ENCODE results near the gene PPP4R1. TPM values are rescaled to one million over a fixed set of nuclear protein-coding genes. Genes with fewer than 3 reads are reported as not detected.

PPP4R1 gene
- total RNA-seq, 1 experiment from 2014 or later = 65.2 TPM

DNA sequence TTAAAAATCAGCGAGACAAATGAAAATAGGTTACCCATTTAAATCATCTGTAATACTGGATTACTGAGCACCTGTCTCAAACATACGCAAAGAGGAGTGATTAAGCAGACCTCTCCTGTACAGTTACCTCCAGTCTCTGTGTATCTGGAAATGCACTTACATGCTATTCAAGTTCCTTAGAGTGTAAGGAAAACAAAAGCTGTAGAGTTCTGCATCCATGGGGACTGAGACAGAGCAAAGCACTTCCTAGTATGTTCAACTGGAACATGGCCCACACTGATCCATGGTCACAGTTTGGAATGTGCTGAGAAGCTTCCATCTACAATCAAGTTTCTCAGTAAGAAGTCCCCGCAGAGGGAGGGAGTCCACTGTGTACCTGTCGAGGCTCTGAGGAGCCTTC lies 63.9 kb downstream of the PPP4R1 start:
- CTCF ChIA-PET = no interaction called here
- no TSS peak for BruUV-seq (replicated peaks)
- peaks cover 3% of the 10 kb centered on the region for H3K9me3 ChIP-seq (ENCODE audit: low read depth, low read length, poor library complexity, severe bottlenecking)
- H3K36me3 ChIP-seq (ENCODE audit: insufficient read depth, low read length, poor library complexity, severe bottlenecking) = peaks cover 62% of the 10 kb centered on the region
- TF ChIP-seq, protein P1, sequence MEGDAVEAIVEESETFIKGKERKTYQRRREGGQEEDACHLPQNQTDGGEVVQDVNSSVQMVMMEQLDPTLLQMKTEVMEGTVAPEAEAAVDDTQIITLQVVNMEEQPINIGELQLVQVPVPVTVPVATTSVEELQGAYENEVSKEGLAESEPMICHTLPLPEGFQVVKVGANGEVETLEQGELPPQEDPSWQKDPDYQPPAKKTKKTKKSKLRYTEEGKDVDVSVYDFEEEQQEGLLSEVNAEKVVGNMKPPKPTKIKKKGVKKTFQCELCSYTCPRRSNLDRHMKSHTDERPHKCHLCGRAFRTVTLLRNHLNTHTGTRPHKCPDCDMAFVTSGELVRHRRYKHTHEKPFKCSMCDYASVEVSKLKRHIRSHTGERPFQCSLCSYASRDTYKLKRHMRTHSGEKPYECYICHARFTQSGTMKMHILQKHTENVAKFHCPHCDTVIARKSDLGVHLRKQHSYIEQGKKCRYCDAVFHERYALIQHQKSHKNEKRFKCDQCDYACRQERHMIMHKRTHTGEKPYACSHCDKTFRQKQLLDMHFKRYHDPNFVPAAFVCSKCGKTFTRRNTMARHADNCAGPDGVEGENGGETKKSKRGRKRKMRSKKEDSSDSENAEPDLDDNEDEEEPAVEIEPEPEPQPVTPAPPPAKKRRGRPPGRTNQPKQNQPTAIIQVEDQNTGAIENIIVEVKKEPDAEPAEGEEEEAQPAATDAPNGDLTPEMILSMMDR (conservative IDR thresholded peaks at IDR 0.05; ENCODE audit: low read depth, low read length) = no peak
- TF ChIP-seq EZH2 (IDR thresholded peaks at IDR 0.05; ENCODE audit: borderline replicate concordance, low read depth, low read length, poor library complexity, severe bottlenecking) = no peak
- H3K27ac ChIP-seq (ENCODE audit: low read depth, low read length, poor library complexity, severe bottlenecking) = no peak overlapping the region
- DNase-seq (ENCODE audit: low spot score) = no peak
- POLR2A ChIA-PET (ENCODE audit: low non-redundant PET) = no interaction called here
- H3K4me3 ChIP-seq (ENCODE audit: low read depth, low read length, poor library complexity, severe bottlenecking) = no peak overlapping the region
- H3K4me1 ChIP-seq (ENCODE audit: insufficient read depth, low read length, poor library complexity, severe bottlenecking) = no peaks in the 10 kb centered on the region
- intact Hi-C loops (cut with micrococcal nuclease; ENCODE audit: unreplicated experiment) = no loop called here
- no peaks in the 10 kb centered on the region for H3K27me3 ChIP-seq (replicated peaks; ENCODE audit: insufficient read depth, low read depth, low read length, poor library complexity)

- Histone ChIP-seq H3K4me3 (ENCODE audit: low read depth, low read length, poor library complexity, severe bottlenecking) (no peak overlapping the region), H3K27ac (ENCODE audit: low read depth, low read length, poor library complexity, severe bottlenecking) (no peak overlapping the region), H3K27me3 (replicated peaks; ENCODE audit: insufficient read depth, low read depth, low read length, poor library complexity) (no peaks in the 10 kb centered on the region), H3K9me3 (ENCODE audit: low read depth, low read length, poor library complexity, severe bottlenecking) (peaks cover 3% of the 10 kb centered on the region), H3K36me3 (ENCODE audit: insufficient read depth, low read length, poor library complexity, severe bottlenecking) (peaks cover 53% of the 10 kb centered on the region), H3K4me1 (ENCODE audit: insufficient read depth, low read length, poor library complexity, severe bottlenecking) (no peaks in the 10 kb centered on the region)
- TF ChIP-seq, protein P1 (conservative IDR thresholded peaks at IDR 0.05; ENCODE audit: low read depth, low read length) = no peak
- TF ChIP-seq EZH2 (IDR thresholded peaks at IDR 0.05; ENCODE audit: borderline replicate concordance, low read depth, low read length, poor library complexity, severe bottlenecking) = no peak
- ChIA-PET CTCF (no interaction called here), POLR2A (ENCODE audit: low non-redundant PET) (no interaction called here)
- no TSS peak for BruUV-seq (replicated peaks)
- intact Hi-C loops (cut with micrococcal nuclease; ENCODE audit: unreplicated experiment) = no loop called here
- DNase-seq (ENCODE audit: low spot score) = no peak
These were observed 65.0 kb downstream of the PPP4R1 start for GRCh38 chr18:9549405-9549804.

- BruUV-seq (replicated peaks) = no TSS peak
- CTCF ChIA-PET = no interaction called here
- Histone ChIP-seq H3K27me3 (replicated peaks; ENCODE audit: insufficient read depth, low read depth, low read length, poor library complexity) (no peaks in the 10 kb centered on the region), H3K9me3 (ENCODE audit: low read depth, low read length, poor library complexity, severe bottlenecking) (peaks cover 2% of the 10 kb centered on the region), H3K4me1 (ENCODE audit: insufficient read depth, low read length, poor library complexity, severe bottlenecking) (no peaks in the 10 kb centered on the region), H3K27ac (ENCODE audit: low read depth, low read length, poor library complexity, severe bottlenecking) (no peak overlapping the region), H3K36me3 (ENCODE audit: insufficient read depth, low read length, poor library complexity, severe bottlenecking) (peaks cover 42% of the 10 kb centered on the region), H3K4me3 (ENCODE audit: low read depth, low read length, poor library complexity, severe bottlenecking) (no peak overlapping the region)
- intact Hi-C loops (cut with micrococcal nuclease; ENCODE audit: unreplicated experiment) = no loop called here
- DNase-seq (ENCODE audit: low spot score) = no peak
- POLR2A ChIA-PET (ENCODE audit: low non-redundant PET) = no interaction called here
- TF ChIP-seq, protein P1 (conservative IDR thresholded peaks at IDR 0.05; ENCODE audit: low read depth, low read length) = no peak
- no peak for TF ChIP-seq EZH2 (IDR thresholded peaks at IDR 0.05; ENCODE audit: borderline replicate concordance, low read depth, low read length, poor library complexity, severe bottlenecking)
These were observed 66.6 kb downstream of the PPP4R1 start for GRCh38 chr18:9547782-9548181.

All from A673 (cell line).